Uterus (tissue), 4 donors: ENCODE results near the gene VSIG10L2. TPM values are rescaled to one million over a fixed set of nuclear protein-coding genes. Genes with fewer than 3 reads are reported as not detected.
A peak's percentile ranks its signal among the peaks of the same experiment; 100 is the strongest.

Experiments
- DNase-seq, 2 donors: peaks; one replicate each; pipeline ENCODE4 v3.0.0-alpha.2; 2019 to 2020
- H3K27ac ChIP-seq, 2 donors: fragments of 200-600 bp; sonication (generic); 1 replicate in 1 of 2; 2 replicates in 1 of 2; pipeline ENCODE4 v1.5.1; 2016 to 2018
- H3K27me3 ChIP-seq, 2 donors: fragments of 200-600 bp; sonication (generic); one replicate each; pipeline ENCODE4 v1.5.1; 2018 to 2019; ENCODE audit warnings: control low read depth in 1 of 2
- H3K36me3 ChIP-seq, 2 donors: fragments of 200-600 bp; sonication (generic); one replicate each; pipeline ENCODE4 v1.5.1; 2019; ENCODE audit warnings: control low read depth in 1 of 2
- H3K4me1 ChIP-seq, 2 donors: fragments of 200-600 bp; sonication (generic); one replicate each; pipeline ENCODE4 v1.5.1; 2018 to 2019; ENCODE audit warnings: control low read depth in 1 of 2
- H3K4me3 ChIP-seq, 2 donors: fragments of 200-600 bp; sonication (generic); 1 replicate in 1 of 2; 2 replicates in 1 of 2; pipeline ENCODE4 v1.5.1; 2018 to 2019; ENCODE audit warnings: mild to moderate bottlenecking in 1 of 2
- H3K9me3 ChIP-seq, 2 donors: fragments of 200-600 bp; sonication (generic); one replicate each; pipeline ENCODE4 v1.5.1; 2019; ENCODE audit warnings: control low read depth in 1 of 2
- POLR2A ChIP-seq, 2 donors: fragments of 450-650 bp; IDR thresholded peaks; one replicate each; pipeline ENCODE4 v1.6.1; 2016; ENCODE audit warnings: antibody characterized with exemption in 2 of 2, mild to moderate bottlenecking in 1 of 2, moderate library complexity in 1 of 2
- intact Hi-C: fragments of 100-400 bp; cut with DNase I; formaldehyde crosslinking; loops from one replicate; pipeline ENCODE4 v1.15.1; 2023; ENCODE audit warnings: low total_unique reads
- total RNA-seq, 4 donors: library from RNA; depleted of rRNA in 3 of 4; stranded (reverse); fragments of >200 nt in 3 of 4; gene quantifications; one replicate each; pipeline versions ENCODE4 v1.1.0 to v1.2.4, GENCODE V29; 2014 to 2023
- TF ChIP-seq, protein P1 (sequence below), 4 experiments: fragments of 200-600 bp in 2 of 4; fragments of 450-650 bp in 2 of 4; sonication (generic) in 2 of 4; IDR thresholded peaks; one replicate each; pipeline ENCODE4 v1.5.1; 2016 to 2019; ENCODE audit warnings: antibody characterized with exemption in 4 of 4, mild to moderate bottlenecking in 2 of 4, moderate library complexity in 1 of 4
- donor health status: DM: yes; HTN: yes; CAD: no.

The VSIG10L2 gene
- total RNA-seq, 4 donors from 2014 or later = 1.1 to 9.5 TPM; not detected in 2

DNA sequence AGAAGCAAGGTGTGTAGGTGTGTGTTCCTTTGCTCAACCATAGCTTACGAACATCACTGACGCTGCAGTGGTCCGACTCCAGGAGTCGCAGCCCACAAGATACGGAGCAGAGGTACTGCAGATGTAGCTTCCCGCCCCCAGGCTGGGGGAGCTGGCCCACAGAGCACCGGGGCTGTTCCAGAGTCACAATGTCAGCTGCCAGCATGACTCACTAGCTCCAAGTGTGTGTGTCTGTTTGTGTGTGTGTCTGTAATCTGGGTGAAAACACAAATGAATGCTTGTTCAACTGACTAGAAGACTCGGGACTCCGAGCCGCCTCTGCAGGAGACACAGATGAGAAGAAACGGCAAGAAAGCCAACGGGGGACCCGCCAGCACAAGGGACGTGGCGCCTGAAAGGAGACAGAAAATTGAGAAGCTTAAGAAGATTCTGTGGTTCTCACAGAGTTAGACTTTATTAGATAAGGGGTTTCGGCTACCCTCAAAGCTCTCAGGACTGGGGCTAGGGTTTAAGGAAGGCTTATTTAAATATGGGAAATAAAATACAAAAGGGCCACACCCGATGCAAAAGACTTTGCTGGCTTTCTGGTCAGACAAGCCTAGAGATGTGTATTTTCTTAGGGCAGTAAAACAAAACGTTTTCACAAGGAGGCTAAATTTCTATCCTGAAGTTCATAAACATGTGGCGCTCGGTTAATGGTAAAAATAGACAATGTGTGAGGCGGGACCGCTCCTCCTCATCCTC, 10.7 kb downstream of the VSIG10L2 start:
- intact Hi-C loops = no loop called here
- H3K27ac ChIP-seq = peak overlapping the region; percentile 74 to 84
- no peaks in the 10 kb centered on the region for H3K36me3 ChIP-seq
- H3K4me3 ChIP-seq = no peak overlapping the region
- peaks cover 11 to 18% of the 10 kb centered on the region in 2 donors for H3K4me1 ChIP-seq
- no peaks in the 10 kb centered on the region for H3K27me3 ChIP-seq
- H3K9me3 ChIP-seq = no peaks in the 10 kb centered on the region
- DNase-seq = peak; percentile 84 to 88
- no peak for TF ChIP-seq POLR2A (IDR thresholded peaks at IDR 0.05)
- TF ChIP-seq, protein P1, sequence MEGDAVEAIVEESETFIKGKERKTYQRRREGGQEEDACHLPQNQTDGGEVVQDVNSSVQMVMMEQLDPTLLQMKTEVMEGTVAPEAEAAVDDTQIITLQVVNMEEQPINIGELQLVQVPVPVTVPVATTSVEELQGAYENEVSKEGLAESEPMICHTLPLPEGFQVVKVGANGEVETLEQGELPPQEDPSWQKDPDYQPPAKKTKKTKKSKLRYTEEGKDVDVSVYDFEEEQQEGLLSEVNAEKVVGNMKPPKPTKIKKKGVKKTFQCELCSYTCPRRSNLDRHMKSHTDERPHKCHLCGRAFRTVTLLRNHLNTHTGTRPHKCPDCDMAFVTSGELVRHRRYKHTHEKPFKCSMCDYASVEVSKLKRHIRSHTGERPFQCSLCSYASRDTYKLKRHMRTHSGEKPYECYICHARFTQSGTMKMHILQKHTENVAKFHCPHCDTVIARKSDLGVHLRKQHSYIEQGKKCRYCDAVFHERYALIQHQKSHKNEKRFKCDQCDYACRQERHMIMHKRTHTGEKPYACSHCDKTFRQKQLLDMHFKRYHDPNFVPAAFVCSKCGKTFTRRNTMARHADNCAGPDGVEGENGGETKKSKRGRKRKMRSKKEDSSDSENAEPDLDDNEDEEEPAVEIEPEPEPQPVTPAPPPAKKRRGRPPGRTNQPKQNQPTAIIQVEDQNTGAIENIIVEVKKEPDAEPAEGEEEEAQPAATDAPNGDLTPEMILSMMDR (IDR thresholded peaks at IDR 0.05) = peak in 1 of 4 experiments; percentile 21

- intact Hi-C loops = no loop called here
- TF ChIP-seq POLR2A (IDR thresholded peaks at IDR 0.05) = no peak
- TF ChIP-seq, protein P1 (IDR thresholded peaks at IDR 0.05) = no peak
- no peaks in the 10 kb centered on the region for H3K27me3 ChIP-seq
- H3K9me3 ChIP-seq = no peaks in the 10 kb centered on the region
- no peak for DNase-seq
- peaks cover 6 to 7% of the 10 kb centered on the region in 2 donors for H3K4me1 ChIP-seq
- peak overlapping the region in 1 of 2 donors; percentile 74 for H3K27ac ChIP-seq
- no peaks in the 10 kb centered on the region for H3K36me3 ChIP-seq
- H3K4me3 ChIP-seq = no peak overlapping the region
Observed at GRCh38 chr11:125957618-125958332, 11.9 kb downstream of the VSIG10L2 start.

- H3K27me3 ChIP-seq = no peaks in the 10 kb centered on the region
- H3K4me1 ChIP-seq = peaks cover 6 to 7% of the 10 kb centered on the region in 2 donors
- TF ChIP-seq POLR2A (IDR thresholded peaks at IDR 0.05) = no peak
- TF ChIP-seq, protein P1 (IDR thresholded peaks at IDR 0.05) = no peak
- H3K27ac ChIP-seq = no peak overlapping the region
- H3K9me3 ChIP-seq = no peaks in the 10 kb centered on the region
- H3K36me3 ChIP-seq = no peaks in the 10 kb centered on the region
- intact Hi-C loops = no loop called here
- H3K4me3 ChIP-seq = no peak overlapping the region
- DNase-seq = no peak
Observed at GRCh38 chr11:125958872-125959400, 13.1 kb downstream of the VSIG10L2 start.

GRCh38 chr11:125959511-125959910, 13.7 kb downstream of the VSIG10L2 start:
- intact Hi-C loops = no loop called here
- H3K36me3 ChIP-seq = no peaks in the 10 kb centered on the region
- TF ChIP-seq POLR2A (IDR thresholded peaks at IDR 0.05) = no peak
- TF ChIP-seq, protein P1 (IDR thresholded peaks at IDR 0.05) = no peak
- no peaks in the 10 kb centered on the region for H3K9me3 ChIP-seq
- no peaks in the 10 kb centered on the region for H3K27me3 ChIP-seq
- H3K4me3 ChIP-seq = no peak overlapping the region
- no peak overlapping the region for H3K27ac ChIP-seq
- peaks cover 6 to 7% of the 10 kb centered on the region in 2 donors for H3K4me1 ChIP-seq
- DNase-seq = no peak

DNA sequence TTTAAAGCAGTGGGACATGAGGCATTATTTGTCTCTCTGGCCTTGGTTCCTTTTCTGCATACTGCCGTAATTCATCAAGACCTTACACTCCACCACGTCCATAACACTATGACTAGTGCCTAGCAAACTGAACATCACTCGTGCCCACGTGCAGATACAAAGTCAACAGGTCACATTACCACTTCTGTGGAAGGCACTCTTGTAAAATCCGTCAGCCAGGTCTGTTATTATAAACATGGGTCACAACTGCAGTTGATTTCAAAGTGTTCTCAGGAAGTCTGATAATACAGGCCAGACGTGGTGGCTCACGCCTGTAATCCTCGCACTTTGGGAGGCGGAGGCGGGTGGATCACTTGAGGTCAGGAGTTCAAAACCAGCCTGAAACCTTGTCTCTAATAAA, 14.1 kb downstream of the VSIG10L2 start:
- no peak for TF ChIP-seq POLR2A (IDR thresholded peaks at IDR 0.05)
- TF ChIP-seq, protein P1 (IDR thresholded peaks at IDR 0.05) = no peak
- H3K4me1 ChIP-seq = peaks cover 6 to 7% of the 10 kb centered on the region in 2 donors
- H3K27ac ChIP-seq = no peak overlapping the region
- intact Hi-C loops = no loop called here
- no peaks in the 10 kb centered on the region for H3K9me3 ChIP-seq
- no peak overlapping the region for H3K4me3 ChIP-seq
- H3K36me3 ChIP-seq = no peaks in the 10 kb centered on the region
- DNase-seq = no peak
- no peaks in the 10 kb centered on the region for H3K27me3 ChIP-seq
